H1 (cell line): ENCODE results near the gene CHRNA1. TPM values are rescaled to one million over a fixed set of nuclear protein-coding genes. Genes with fewer than 3 reads are reported as not detected.

Source experiments
- CTCF ChIA-PET: fragments of 300-600 bp; sonication (Branson Sonifier 250); formaldehyde crosslinking; loops from one replicate; lab custom pipeline; 2021; ENCODE audit not compliant: partially characterized antibody; lab: Charles Lee
- POLR2A ChIA-PET: fragments of 300-600 bp; sonication (Branson Sonifier 250); formaldehyde crosslinking; loops from one replicate; lab custom pipeline; 2021; ENCODE audit warnings: inconsistent platforms; ENCODE audit not compliant: partially characterized antibody; lab: Charles Lee
- DNase-seq, 2 experiments: peaks; one replicate each; pipeline versions ENCODE4 v3.0.0 to v3.0.0-alpha.2; 2010 to 2022; ENCODE audit warnings: low spot score in 2 of 2, low read depth in 1 of 2, mixed read lengths in 1 of 2
- FAIRE-seq: peaks from 2 replicates; lab custom pipeline; 2011; peaks lifted over from hg19 to GRCh38; lab: Jason Lieb, UNC
- H2AFZ ChIP-seq: 2 replicates; pipeline ENCODE4 v1.8.1; 2012; ENCODE audit warnings: low read length, inconsistent platforms
- H2AK5ac ChIP-seq: 2 replicates; pipeline ENCODE4 v1.6.1; 2013; ENCODE audit warnings: low read depth, low read length
- H2BK120ac ChIP-seq: replicated peaks from 2 replicates; pipeline ENCODE3; 2013; ENCODE audit warnings: low read depth, low read length, inconsistent platforms
- H2BK12ac ChIP-seq: 2 replicates; pipeline ENCODE4 v1.6.1; 2013; ENCODE audit warnings: low read depth, low read length
- H2BK15ac ChIP-seq: 2 replicates; pipeline ENCODE4 v1.6.1; 2013; ENCODE audit warnings: low read length
- H2BK20ac ChIP-seq: 2 replicates; pipeline ENCODE4 v1.6.1; 2013; ENCODE audit warnings: low read length
- H2BK5ac ChIP-seq: 2 replicates; pipeline ENCODE4 v1.6.1; 2013; ENCODE audit warnings: low read depth, low read length
- H3K14ac ChIP-seq: 2 replicates; pipeline ENCODE4 v1.6.1; 2013; ENCODE audit warnings: inconsistent platforms; ENCODE audit not compliant: insufficient read length
- H3K18ac ChIP-seq: 2 replicates; pipeline ENCODE4 v1.6.1; 2013; ENCODE audit warnings: low read length; ENCODE audit errors: extremely low read depth
- H3K23ac ChIP-seq: 2 replicates; pipeline ENCODE4 v1.6.1; 2013; ENCODE audit warnings: inconsistent platforms; ENCODE audit not compliant: insufficient read length
- H3K23me2 ChIP-seq: 2 replicates; pipeline ENCODE4 v1.6.1; 2013; ENCODE audit warnings: low read depth, low read length
- H3K27ac ChIP-seq: 2 replicates; pipeline ENCODE4 v1.6.1; 2011; ENCODE audit warnings: low read depth, low read length, inconsistent platforms
- H3K27me3 ChIP-seq, 4 experiments: replicated peaks in 1 of 4; 1 replicate in 1 of 4; 2 replicates in 3 of 4; pipeline versions ENCODE4 v1.6.1 to v1.8.1; 2011 to 2013; ENCODE audit warnings: low read length in 3 of 4, mild to moderate bottlenecking in 3 of 4, inconsistent platforms in 2 of 4, mixed read lengths in 2 of 4, moderate library complexity in 1 of 4; ENCODE audit not compliant: control insufficient read depth in 3 of 4, insufficient read depth in 3 of 4; ENCODE audit errors: extremely low read depth in 1 of 4
- H3K36me3 ChIP-seq, 4 experiments: 2 replicates each; pipeline versions ENCODE4 v1.6.1 to v1.8.1; 2011 to 2013; ENCODE audit warnings: mild to moderate bottlenecking in 4 of 4, low read length in 3 of 4, moderate library complexity in 2 of 4, control low read depth in 1 of 4, inconsistent platforms in 1 of 4; ENCODE audit not compliant: insufficient read depth in 4 of 4, control insufficient read depth in 2 of 4
- H3K4ac ChIP-seq: replicated peaks from 2 replicates; pipeline ENCODE3; 2013; ENCODE audit warnings: low read length, low read depth, mixed read lengths, inconsistent platforms; ENCODE audit not compliant: insufficient read length
- H3K4me1 ChIP-seq, 4 experiments: replicated peaks in 1 of 4; 1 replicate in 1 of 4; 2 replicates in 3 of 4; pipeline versions ENCODE4 v1.6.1 to v1.8.1; 2011 to 2013; ENCODE audit warnings: low read length in 3 of 4, inconsistent platforms in 2 of 4, mixed read lengths in 1 of 4; ENCODE audit not compliant: insufficient read depth in 4 of 4, control insufficient read depth in 3 of 4
- H3K4me2 ChIP-seq, 2 experiments: 2 replicates each; pipeline versions ENCODE4 v1.6.1 to v1.8.1; 2011 to 2013; ENCODE audit warnings: low read depth in 2 of 2, low read length in 2 of 2, control low read depth in 1 of 2, inconsistent platforms in 1 of 2, mild to moderate bottlenecking in 1 of 2; ENCODE audit not compliant: insufficient read depth in 1 of 2
- H3K4me3 ChIP-seq, 4 experiments: fragments of 200-600, 300-600 bp in 1 of 4; sonication (generic), shearing (Covaris generic), sonication (Bioruptor Twin) in 1 of 4; 2 replicates each; pipeline versions ENCODE4 v1.5.1 to v1.8.1; 2011 to 2016; ENCODE audit warnings: low read length in 4 of 4, low read depth in 3 of 4, control low read depth in 2 of 4, inconsistent platforms in 2 of 4, mild to moderate bottlenecking in 2 of 4, mixed read lengths in 1 of 4, moderate library complexity in 1 of 4; ENCODE audit not compliant: insufficient read depth in 2 of 4; ENCODE audit errors: extremely low read depth in 1 of 4
- H3K56ac ChIP-seq: replicated peaks from 2 replicates; pipeline ENCODE3; 2013; ENCODE audit warnings: low read depth, mild to moderate bottlenecking, mixed read lengths, low read length, inconsistent platforms; ENCODE audit not compliant: insufficient read length
- H3K79me1 ChIP-seq: 2 replicates; pipeline ENCODE4 v1.6.1; 2013; ENCODE audit warnings: low read depth, low read length, control low read depth
- H3K79me2 ChIP-seq, 2 experiments: 2 replicates each; pipeline versions ENCODE4 v1.6.1 to v1.8.1; 2012 to 2013; ENCODE audit warnings: low read length in 2 of 2, mild to moderate bottlenecking in 2 of 2, inconsistent platforms in 1 of 2; ENCODE audit not compliant: insufficient read depth in 2 of 2, control insufficient read depth in 1 of 2
- H3K9ac ChIP-seq, 4 experiments: replicated peaks in 1 of 4; 1 replicate in 1 of 4; 2 replicates in 3 of 4; pipeline versions ENCODE4 v1.6.1 to v1.8.1; 2011 to 2013; ENCODE audit warnings: low read depth in 3 of 4, low read length in 3 of 4, control low read depth in 2 of 4, mild to moderate bottlenecking in 2 of 4, moderate library complexity in 2 of 4, inconsistent platforms in 1 of 4; ENCODE audit errors: extremely low read depth in 1 of 4
- H3K9me3 ChIP-seq, 2 experiments: 2 replicates each; pipeline versions ENCODE4 v1.6.1 to v1.8.1; 2012 to 2013; ENCODE audit warnings: mild to moderate bottlenecking in 2 of 2, moderate library complexity in 2 of 2, control low read depth in 1 of 2, inconsistent platforms in 1 of 2, low read depth in 1 of 2, low read length in 1 of 2, mixed read lengths in 1 of 2; ENCODE audit not compliant: insufficient read depth in 2 of 2
- H4K20me1 ChIP-seq, 2 experiments: replicated peaks in 1 of 2; 2 replicates each; pipeline versions ENCODE3 to v1.8.1; 2011 to 2013; ENCODE audit warnings: inconsistent platforms in 2 of 2, low read length in 2 of 2, mild to moderate bottlenecking in 1 of 2; ENCODE audit not compliant: insufficient read depth in 2 of 2, control insufficient read depth in 1 of 2
- H4K5ac ChIP-seq: 2 replicates; pipeline ENCODE4 v1.6.1; 2013; ENCODE audit warnings: low read length, low read depth, mixed read lengths, inconsistent platforms; ENCODE audit not compliant: insufficient read length
- H4K8ac ChIP-seq: 2 replicates; pipeline ENCODE4 v1.8.0; 2013; ENCODE audit warnings: mild to moderate bottlenecking, moderate library complexity, low read length, inconsistent platforms; ENCODE audit not compliant: insufficient read depth; ENCODE audit errors: extremely low read depth
- H4K91ac ChIP-seq: replicated peaks from 2 replicates; pipeline ENCODE3; 2013; ENCODE audit warnings: low read length, mixed read lengths, inconsistent platforms; ENCODE audit not compliant: insufficient read length
- ASH2L ChIP-seq: fragments of 200-600, 300-600 bp; sonication (generic); IDR thresholded peaks from one replicate; pipeline ENCODE4 v1.7.1; 2017; ENCODE audit warnings: low read length
- CBX8 ChIP-seq: fragments of 300-800, 300-1000 bp; sonication (generic); IDR thresholded peaks from 2 replicates; pipeline ENCODE4 v1.7.1; 2016; ENCODE audit warnings: low read depth, low read length, borderline replicate concordance
- CHD2 ChIP-seq: IDR thresholded peaks from 2 replicates; pipeline ENCODE4 v1.6.1; 2012; ENCODE audit warnings: low read length, improper control_type of control experiment
- CREB1 ChIP-seq: IDR thresholded peaks from 2 replicates; pipeline ENCODE4 v1.6.1; 2012; ENCODE audit warnings: inconsistent platforms
- HDAC2 ChIP-seq, 2 experiments: fragments of 300-600 bp in 1 of 2; sonication (generic) in 1 of 2; IDR thresholded peaks; 2 replicates each; pipeline ENCODE4 v1.6.1; 2011 to 2012; ENCODE audit warnings: low read depth in 2 of 2, low read length in 2 of 2, mild to moderate bottlenecking in 2 of 2, moderate library complexity in 2 of 2, borderline replicate concordance in 1 of 2, inconsistent platforms in 1 of 2
- NANOG ChIP-seq: IDR thresholded peaks from 2 replicates; pipeline ENCODE4 v1.6.1; 2011; ENCODE audit warnings: low read length, low read depth, mild to moderate bottlenecking, inconsistent platforms; ENCODE audit not compliant: insufficient read depth, poor library complexity, severe bottlenecking
- PHF8 ChIP-seq: fragments of 200-600 bp; sonication (generic); conservative IDR thresholded peaks from 2 replicates; pipeline ENCODE4 v1.7.1; 2012; ENCODE audit warnings: low read depth, mild to moderate bottlenecking, inconsistent platforms, low read length, moderate library complexity
- POU5F1 ChIP-seq: IDR thresholded peaks from 2 replicates; pipeline ENCODE4 v1.6.1; 2011; ENCODE audit warnings: low read depth, mild to moderate bottlenecking, low read length, moderate library complexity
- RFX5 ChIP-seq: IDR thresholded peaks from 2 replicates; pipeline ENCODE4 v1.6.1; 2011; ENCODE audit warnings: low read depth, low read length, improper control_type of control experiment, borderline replicate concordance
- SIN3A ChIP-seq, 2 experiments: IDR thresholded peaks in 1 of 2; conservative IDR thresholded peaks in 1 of 2; 2 replicates each; pipeline ENCODE4 v1.6.1; 2011 to 2012; ENCODE audit warnings: low read length in 2 of 2, improper control_type of control experiment in 1 of 2, low read depth in 1 of 2, mild to moderate bottlenecking in 1 of 2
- SIRT6 ChIP-seq: IDR thresholded peaks from one replicate; pipeline ENCODE4 v1.7.1; 2012; ENCODE audit warnings: low read length, inconsistent platforms
- SIX5 ChIP-seq: IDR thresholded peaks from 2 replicates; pipeline ENCODE4 v1.6.1; 2011; ENCODE audit warnings: mild to moderate bottlenecking, low read depth, low read length
- SP2 ChIP-seq: IDR thresholded peaks from 2 replicates; pipeline ENCODE4 v1.6.1; 2012; ENCODE audit warnings: mild to moderate bottlenecking, low read length, inconsistent platforms
- SUZ12 ChIP-seq: fragments of 200-600 bp; sonication (generic); IDR thresholded peaks from 2 replicates; pipeline ENCODE4 v1.6.1; 2012; ENCODE audit warnings: mild to moderate bottlenecking, inconsistent platforms, low read length, moderate library complexity, mixed read lengths
- TCF12 ChIP-seq: IDR thresholded peaks from 2 replicates; pipeline ENCODE4 v1.6.1; 2011; ENCODE audit warnings: low read depth, mild to moderate bottlenecking, low read length
- WGBS, 2 experiments: shearing (Covaris generic) in 1 of 2; methylation state at CpG; one replicate each; pipeline versions ENCODE4 v1.1.6 to v1.1.7; 2013 to 2015; ENCODE audit warnings: low lambda C conversion rate in 2 of 2, mixed read lengths in 2 of 2, inconsistent platforms in 1 of 2, low coverage in 1 of 2, missing lambda C conversion rate in 1 of 2; ENCODE audit not compliant: insufficient replicate concordance in 2 of 2, insufficient coverage in 1 of 2, insufficient read length in 1 of 2; ENCODE audit errors: extremely low coverage in 1 of 2, missing lambda C conversion rate in 1 of 2; 5-methylcytosine and 5-hydroxymethylcytosine counted together
- polyA plus RNA-seq, 7 experiments: library from polyadenylated mRNA; depleted of rRNA in 3 of 7; stranded (reverse) in 5 of 7; unstranded in 2 of 7; fragments of >200 nt in 5 of 7; fragments of 200-250 nt in 2 of 7; gene quantifications; 1 replicate in 5 of 7; 2 replicates in 1 of 7; 4 replicates in 1 of 7; pipeline versions ENCODE4 v1.2.1 to v1.2.3, GENCODE V29; 2011 to 2013; ENCODE audit warnings: missing spikeins in 2 of 7, mixed read lengths in 2 of 7
- total RNA-seq: library from RNA; stranded (reverse); fragmentation: NEBNext Ultra II Directional; extraction: Animal tissue kit (Norgen Biotek cat#: 25700); gene quantifications from 2 replicates; pipeline ENCODE4 v1.2.1, GENCODE V29; 2021

Gene CHRNA1
- total and polyA plus RNA-seq, 2 of the 8 experiments (the other 6 are each of a cell fraction or from before 2014, with no cell fraction given), result 0.11 to 0.15 TPM

- WGBS, 2 experiments, result 92% methylated on average over 11 of the region's 11 CpGs; no CpG with 5 or more reads in 1 of the 2 experiments
- no peak overlapping the region for H3K27ac ChIP-seq
- H3K4ac ChIP-seq, result no peak overlapping the region
- no peak overlapping the region for H3K9ac ChIP-seq
- H3K9me3 ChIP-seq, result no peaks in the 10 kb centered on the region
- no peak for FAIRE-seq
- 0 out of 2 replicates have a peak overlapping the region, but pooled peaks have one; percentile 3 for H2BK12ac ChIP-seq
- H3K23me2 ChIP-seq, result no peaks in the 10 kb centered on the region
- no peak overlapping the region for H3K4me2 ChIP-seq
- peak overlapping the region; percentile 25 for H4K91ac ChIP-seq
- H3K56ac ChIP-seq, result no peak overlapping the region
- H2AFZ ChIP-seq, result no peak overlapping the region
- no peaks in the 10 kb centered on the region for H4K20me1 ChIP-seq
- H2BK20ac ChIP-seq, result no peak overlapping the region
- no peak for DNase-seq
- H2BK120ac ChIP-seq, result peak overlapping the region; percentile 10
- ChIA-PET CTCF (interaction anchor here (1.3 to 4.9 kb wide), 9 partner anchors 8 to 208 kb away, joined by 3 to 37 read pairs (median 6); no protein-coding TSS in a partner anchor), POLR2A (interaction anchor here (1.4 to 1.6 kb wide), 2 partner anchors 11 to 14 kb away, joined by 3 to 5 read pairs; no protein-coding TSS in a partner anchor)
- no peak overlapping the region for H2AK5ac ChIP-seq
- peaks cover 0 to 7% (median 2%) of the 10 kb centered on the region in 4 experiments; a peak in 6 of 7 replicates for H3K4me1 ChIP-seq
- no peak overlapping the region for H3K14ac ChIP-seq
- no peaks in the 10 kb centered on the region for H3K36me3 ChIP-seq
- no peak overlapping the region for H4K5ac ChIP-seq
- H3K18ac ChIP-seq, result no peak overlapping the region
- H3K27me3 ChIP-seq, result no peaks in the 10 kb centered on the region
- no peak overlapping the region for H3K4me3 ChIP-seq
- no peak overlapping the region; the same call in 1 of the 2 replicates for H2BK5ac ChIP-seq
- no peak overlapping the region for H3K23ac ChIP-seq
- no peaks in the 10 kb centered on the region for H3K79me2 ChIP-seq
- H2BK15ac ChIP-seq, result no peak overlapping the region
- no peak overlapping the region for H4K8ac ChIP-seq
- H3K79me1 ChIP-seq, result no peaks in the 10 kb centered on the region
- TF ChIP-seq SUZ12 (no peak), CHD2 (no peak), HDAC2 (IDR thresholded peaks at IDR 0.05; ENCODE audit: borderline replicate concordance in 1 of 2, low read depth in 2 of 2, low read length in 2 of 2) (no peak), CREB1 (no peak), PHF8 (no peak), SIX5 (no peak), SIN3A (conservative IDR thresholded peaks at IDR 0.05 in 1 of 2, IDR thresholded peaks at IDR 0.05 in 1 of 2; ENCODE audit: low read depth in 1 of 2, low read length in 2 of 2) (no peak), SP2 (no peak), NANOG (no peak), CBX8 (no peak), SIRT6 (no peak), POU5F1 (no peak), RFX5 (no peak), TCF12 (no peak), ASH2L (no peak)
These were observed 17.7 kb upstream of the CHRNA1 start for GRCh38 chr2:174781996-174782395.
